ENCODE results near the gene TTC28.

The TTC28 gene

GRCh38 chr22:28711820-28712777 lies 32.5 kb upstream of the TTC28 start:
- DNase-seq (ENCODE audit: low read depth), result peak; percentile 94
- TF ChIP-seq CTCF (IDR thresholded peaks at IDR 0.05; ENCODE audit: insufficient read depth, low read depth, low read length, missing control alignments), result no peak
- no peak overlapping the region for H3K4me3 ChIP-seq (ENCODE audit: low read length)

- no peak overlapping the region for H3K4me3 ChIP-seq (ENCODE audit: low read length)
- no peak for DNase-seq (ENCODE audit: low read depth)
- no peak for TF ChIP-seq CTCF (IDR thresholded peaks at IDR 0.05; ENCODE audit: insufficient read depth, low read depth, low read length, missing control alignments)
These were observed 31.7 kb upstream of the TTC28 start for GRCh38 chr22:28711341-28711740.

- TF ChIP-seq CTCF (IDR thresholded peaks at IDR 0.05; ENCODE audit: insufficient read depth, low read depth, low read length, missing control alignments), result no peak
These were observed 31.0 kb upstream of the TTC28 start for GRCh38 chr22:28710576-28711191.

GRCh38 chr22:28710107-28710506 lies 30.5 kb upstream of the TTC28 start:
- peak; percentile 6 for DNase-seq (ENCODE audit: low read depth)
- no peak overlapping the region for H3K4me3 ChIP-seq (ENCODE audit: low read length)
- no peak for TF ChIP-seq CTCF (IDR thresholded peaks at IDR 0.05; ENCODE audit: insufficient read depth, low read depth, low read length, missing control alignments)

More at GRCh38 chr22:28710576-28711191, 31.0 kb upstream of the TTC28 start:
- DNase-seq (ENCODE audit: low read depth), result peak; percentile 78
- H3K4me3 ChIP-seq (ENCODE audit: low read length), result no peak overlapping the region

GRCh38 chr22:28706845-28707244 lies 27.2 kb upstream of the TTC28 start:
- no peak for DNase-seq (ENCODE audit: low read depth)
- TF ChIP-seq CTCF (IDR thresholded peaks at IDR 0.05; ENCODE audit: insufficient read depth, low read depth, low read length, missing control alignments), result no peak
- H3K4me3 ChIP-seq (ENCODE audit: low read length), result no peak overlapping the region

- no peak for TF ChIP-seq CTCF (IDR thresholded peaks at IDR 0.05; ENCODE audit: insufficient read depth, low read depth, low read length, missing control alignments)
- no peak overlapping the region for H3K4me3 ChIP-seq (ENCODE audit: low read length)
- DNase-seq (ENCODE audit: low read depth), result no peak
These were observed 23.8 kb upstream of the TTC28 start for GRCh38 chr22:28703436-28703835.
